ENCODE results near the gene LRRC71. TPM values are rescaled to one million over a fixed set of nuclear protein-coding genes. Genes with fewer than 3 reads are reported as not detected.

The LRRC71 gene
- total and polyA plus RNA-seq, 2 of the 8 experiments (the other 6 are each of a cell fraction or from before 2014, with no cell fraction given): 0.05 TPM; not detected in 1

GRCh38 chr1:156959414-156959813, 39.0 kb downstream of the LRRC71 start:
- ChIA-PET POLR2A (ENCODE audit: partially characterized antibody) (interaction anchor here (1.1 kb wide), 1 partner anchor 23 kb away, joined by 3 read pairs; no protein-coding TSS in a partner anchor), CTCF (ENCODE audit: partially characterized antibody) (interaction anchor here (0.7 to 4.0 kb wide), 10 partner anchors 9 to 198 kb away, joined by 3 to 31 read pairs (median 4); no protein-coding TSS in a partner anchor)
- H2BK5ac ChIP-seq (ENCODE audit: low read depth, low read length): no peak overlapping the region
- no peak overlapping the region for H3K27ac ChIP-seq (ENCODE audit: low read depth, low read length)
- H3K36me3 ChIP-seq (ENCODE audit: control insufficient read depth in 2 of 4, insufficient read depth in 4 of 4, low read length in 3 of 4): peaks cover 23 to 72% (median 58%) of the 10 kb centered on the region in 4 experiments; a peak in 7 of 8 replicates
- H3K4ac ChIP-seq (replicated peaks; ENCODE audit: insufficient read length, low read depth, low read length): no peak overlapping the region
- no peak overlapping the region for H2AFZ ChIP-seq (ENCODE audit: low read length)
- H3K4me1 ChIP-seq (replicated peaks in 1 of 4; ENCODE audit: control insufficient read depth in 3 of 4, insufficient read depth in 4 of 4, low read length in 3 of 4): no peaks in the 10 kb centered on the region
- WGBS, 2 experiments (ENCODE audit: extremely low coverage in 1 of 2, insufficient coverage in 1 of 2, insufficient read length in 1 of 2, insufficient replicate concordance in 2 of 2, low coverage in 1 of 2, low lambda C conversion rate in 2 of 2, missing lambda C conversion rate in 1 of 2): 96% methylated on average over 2 of the region's 2 CpGs; no CpG with 5 or more reads in 1 of the 2 experiments
- no peak overlapping the region for H3K4me3 ChIP-seq (ENCODE audit: extremely low read depth in 1 of 4, insufficient read depth in 2 of 4, low read depth in 3 of 4, low read length in 4 of 4)
- no peaks in the 10 kb centered on the region for H4K20me1 ChIP-seq (replicated peaks in 1 of 2; ENCODE audit: control insufficient read depth in 1 of 2, insufficient read depth in 2 of 2, low read length in 2 of 2)
- no peaks in the 10 kb centered on the region for H3K79me2 ChIP-seq (ENCODE audit: control insufficient read depth in 1 of 2, insufficient read depth in 2 of 2, low read length in 2 of 2)
- no peak overlapping the region for H3K9ac ChIP-seq (replicated peaks in 1 of 4; ENCODE audit: extremely low read depth in 1 of 4, low read depth in 3 of 4, low read length in 3 of 4)
- TF ChIP-seq EP300 (IDR thresholded peaks at IDR 0.05; ENCODE audit: borderline replicate concordance in 1 of 2, low read depth in 2 of 2, low read length in 2 of 2) (no peak), CBX8 (IDR thresholded peaks at IDR 0.05; ENCODE audit: borderline replicate concordance, low read depth, low read length) (no peak)
- H3K14ac ChIP-seq (ENCODE audit: insufficient read length): no peak overlapping the region
- H3K18ac ChIP-seq (ENCODE audit: extremely low read depth, low read length): no peak overlapping the region
- H4K8ac ChIP-seq (ENCODE audit: extremely low read depth, insufficient read depth, low read length): no peak overlapping the region
- no peak overlapping the region for H4K5ac ChIP-seq (ENCODE audit: insufficient read length, low read depth, low read length)
- H4K91ac ChIP-seq (replicated peaks; ENCODE audit: insufficient read length, low read length): no peak overlapping the region
- H3K4me2 ChIP-seq (ENCODE audit: insufficient read depth in 1 of 2, low read depth in 2 of 2, low read length in 2 of 2): no peak overlapping the region
- H3K23ac ChIP-seq (ENCODE audit: insufficient read length): no peak overlapping the region
- H3K23me2 ChIP-seq (ENCODE audit: low read depth, low read length): no peaks in the 10 kb centered on the region
- H3K9me3 ChIP-seq (ENCODE audit: insufficient read depth in 2 of 2, low read depth in 1 of 2, low read length in 1 of 2): no peaks in the 10 kb centered on the region
- DNase-seq (ENCODE audit: low read depth in 1 of 2, low spot score in 2 of 2) (no peak), FAIRE-seq (no peak)
- H2BK120ac ChIP-seq (replicated peaks; ENCODE audit: low read depth, low read length): no peak overlapping the region
- H3K27me3 ChIP-seq (replicated peaks in 1 of 4; ENCODE audit: control insufficient read depth in 3 of 4, extremely low read depth in 1 of 4, insufficient read depth in 3 of 4, low read length in 3 of 4): no peaks in the 10 kb centered on the region
- no peak overlapping the region for H2BK12ac ChIP-seq (ENCODE audit: low read depth, low read length)
- no peak overlapping the region for H2BK20ac ChIP-seq (ENCODE audit: low read length)
- no peak overlapping the region for H3K56ac ChIP-seq (replicated peaks; ENCODE audit: insufficient read length, low read depth, low read length)
- no peak overlapping the region for H2AK5ac ChIP-seq (ENCODE audit: low read depth, low read length)
- no peaks in the 10 kb centered on the region for H3K79me1 ChIP-seq (ENCODE audit: low read depth, low read length)
- H2BK15ac ChIP-seq (ENCODE audit: low read length): no peak overlapping the region
